Neural cell (in vitro differentiated cells): ENCODE measurements around the gene EXD3. TPM values are rescaled to one million over a fixed set of nuclear protein-coding genes. Genes with fewer than 3 reads are reported as not detected.

Experiments used
- H2AFZ ChIP-seq: fragments of 200-600, 300-800 bp; sonication (generic), shearing (Covaris generic); 2 replicates; pipeline ENCODE4 v1.6.0; 2014; ENCODE audit warnings: low read depth, mild to moderate bottlenecking, antibody characterized with exemption, low read length, moderate library complexity
- H3F3A ChIP-seq: fragments of 200-600 bp; shearing (Covaris generic); 2 replicates; pipeline ENCODE4 v1.6.1; 2016; ENCODE audit warnings: mild to moderate bottlenecking, moderate library complexity, mixed read lengths, antibody characterized with exemption, low read length; ENCODE audit not compliant: insufficient read depth, poor library complexity, severe bottlenecking
- H3K27ac ChIP-seq: fragments of 200-600, 300-800 bp; sonication (generic), shearing (Covaris generic); 2 replicates; pipeline ENCODE4 v1.5.1; 2014; ENCODE audit warnings: mild to moderate bottlenecking, low read length, moderate library complexity
- H3K27me3 ChIP-seq: fragments of 300-800, 200-600 bp; sonication (generic), shearing (Covaris generic); 2 replicates; pipeline ENCODE4 v1.6.0; 2014; ENCODE audit warnings: mild to moderate bottlenecking, low read depth, low read length, moderate library complexity; ENCODE audit not compliant: insufficient read depth
- H3K36me3 ChIP-seq: fragments of 300-800, 200-600 bp; sonication (generic), shearing (Covaris generic); 2 replicates; pipeline ENCODE4 v1.5.1; 2014; ENCODE audit warnings: mild to moderate bottlenecking, antibody characterized with exemption, low read length, moderate library complexity; ENCODE audit not compliant: insufficient read depth
- H3K4me2 ChIP-seq: fragments of 300-800, 200-600 bp; sonication (generic), shearing (Covaris generic); 2 replicates; pipeline ENCODE4 v1.6.0; 2014; ENCODE audit warnings: mild to moderate bottlenecking, low read length
- H3K4me3 ChIP-seq: fragments of 300-800, 200-600 bp; sonication (generic), shearing (Covaris generic); 2 replicates; pipeline ENCODE4 v1.5.1; 2014; ENCODE audit warnings: mild to moderate bottlenecking, low read length, moderate library complexity
- H3K79me2 ChIP-seq: fragments of 200-600 bp; shearing (Covaris generic); replicated peaks from 2 replicates; pipeline ENCODE4 v1.6.0; 2014; ENCODE audit warnings: mild to moderate bottlenecking, low read length, moderate library complexity; ENCODE audit not compliant: insufficient read depth
- H3K9ac ChIP-seq: fragments of 300-800, 200-600 bp; sonication (generic), shearing (Covaris generic); 2 replicates; pipeline ENCODE4 v1.6.1; 2016; ENCODE audit warnings: mild to moderate bottlenecking, low read length, mixed read lengths
- H3K9me2 ChIP-seq: fragments of 200-600 bp; shearing (Covaris generic); 2 replicates; pipeline ENCODE4 v1.6.1; 2016; ENCODE audit warnings: mild to moderate bottlenecking, low read length, mixed read lengths; ENCODE audit not compliant: insufficient read depth
- H3K9me3 ChIP-seq: fragments of 200-600, 300-800 bp; sonication (generic), shearing (Covaris generic); 2 replicates; pipeline ENCODE4 v1.6.1; 2016; ENCODE audit warnings: mild to moderate bottlenecking, mixed run types, low read length, moderate library complexity, mixed read lengths
- H4K20me1 ChIP-seq: fragments of 200-600 bp; shearing (Covaris generic); 2 replicates; pipeline ENCODE4 v1.6.1; 2016; ENCODE audit warnings: mild to moderate bottlenecking, mixed run types; ENCODE audit not compliant: insufficient read depth
- EP300 ChIP-seq: fragments of 450-650 bp; conservative IDR thresholded peaks from 2 replicates; pipeline ENCODE4 v1.6.1; 2014; ENCODE audit warnings: antibody characterized with exemption, mild to moderate bottlenecking, moderate library complexity; ENCODE audit not compliant: poor library complexity, severe bottlenecking
- EZH2 ChIP-seq: fragments of 200-600, 300-800 bp; shearing (Covaris generic), sonication (generic); IDR thresholded peaks from 2 replicates; pipeline ENCODE4 v1.6.1; 2014; ENCODE audit warnings: antibody characterized with exemption, low read length, borderline replicate concordance, mild to moderate bottlenecking; ENCODE audit not compliant: insufficient read depth, poor library complexity, severe bottlenecking
- MXI1 ChIP-seq: fragments of 450-650 bp; conservative IDR thresholded peaks from 2 replicates; pipeline ENCODE4 v1.6.1; 2014; ENCODE audit warnings: antibody characterized with exemption, mild to moderate bottlenecking; ENCODE audit not compliant: poor library complexity, severe bottlenecking
- POLR2AphosphoS5 ChIP-seq: IDR thresholded peaks from 2 replicates; pipeline ENCODE4 v1.6.1; 2012
- RAD21 ChIP-seq: fragments of 450-650 bp; conservative IDR thresholded peaks from 2 replicates; pipeline ENCODE4 v1.6.1; 2014; ENCODE audit warnings: antibody characterized with exemption, mild to moderate bottlenecking, moderate library complexity
- SMC3 ChIP-seq: fragments of 450-650 bp; conservative IDR thresholded peaks from 2 replicates; pipeline ENCODE4 v1.6.1; 2014; ENCODE audit warnings: antibody characterized with exemption, mild to moderate bottlenecking, moderate library complexity; ENCODE audit not compliant: poor library complexity
- TAF1 ChIP-seq: IDR thresholded peaks from 2 replicates; pipeline ENCODE4 v1.6.1; 2012; ENCODE audit warnings: low read depth
- polyA plus RNA-seq: library from polyadenylated mRNA; depleted of rRNA; stranded (reverse); fragments of >200 nt; gene quantifications from 2 replicates; pipeline ENCODE4 v1.2.3, GENCODE V29; 2014
- TF ChIP-seq, protein P1 (sequence below): IDR thresholded peaks from 2 replicates; pipeline ENCODE4 v1.6.1; 2012; ENCODE audit warnings: borderline replicate concordance
- TF ChIP-seq, protein P2 (sequence below): fragments of 450-650 bp; IDR thresholded peaks from 2 replicates; pipeline ENCODE4 v1.5.1; 2014; ENCODE audit warnings: antibody characterized with exemption, mild to moderate bottlenecking, moderate library complexity; ENCODE audit not compliant: poor library complexity, severe bottlenecking

The EXD3 gene
- polyA plus RNA-seq, 1 donor from 2014 or later, result 32.9 TPM

DNA sequence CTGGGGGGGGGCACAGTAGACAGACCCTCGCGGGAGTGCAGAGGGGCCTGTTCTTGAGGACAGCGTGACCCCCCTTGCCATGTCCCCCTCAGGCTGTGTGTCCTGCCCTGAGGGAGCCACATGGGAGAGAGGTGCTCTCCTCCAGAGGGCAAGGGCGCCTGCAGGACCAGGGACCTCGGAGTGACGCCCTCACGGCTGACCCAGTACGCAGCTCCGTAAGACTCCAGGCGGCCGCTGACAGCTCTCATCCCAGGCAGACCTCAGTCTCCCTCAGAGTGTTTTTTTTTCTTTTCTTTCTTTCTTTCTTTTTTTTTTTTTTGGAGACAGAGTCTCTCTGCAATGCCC, 27.3 kb downstream of the EXD3 start:
- TF ChIP-seq POLR2AphosphoS5 (no peak), EZH2 (no peak), MXI1 (no peak), EP300 (no peak), RAD21 (no peak), SMC3 (no peak), TAF1 (no peak)
- TF ChIP-seq, protein P1, sequence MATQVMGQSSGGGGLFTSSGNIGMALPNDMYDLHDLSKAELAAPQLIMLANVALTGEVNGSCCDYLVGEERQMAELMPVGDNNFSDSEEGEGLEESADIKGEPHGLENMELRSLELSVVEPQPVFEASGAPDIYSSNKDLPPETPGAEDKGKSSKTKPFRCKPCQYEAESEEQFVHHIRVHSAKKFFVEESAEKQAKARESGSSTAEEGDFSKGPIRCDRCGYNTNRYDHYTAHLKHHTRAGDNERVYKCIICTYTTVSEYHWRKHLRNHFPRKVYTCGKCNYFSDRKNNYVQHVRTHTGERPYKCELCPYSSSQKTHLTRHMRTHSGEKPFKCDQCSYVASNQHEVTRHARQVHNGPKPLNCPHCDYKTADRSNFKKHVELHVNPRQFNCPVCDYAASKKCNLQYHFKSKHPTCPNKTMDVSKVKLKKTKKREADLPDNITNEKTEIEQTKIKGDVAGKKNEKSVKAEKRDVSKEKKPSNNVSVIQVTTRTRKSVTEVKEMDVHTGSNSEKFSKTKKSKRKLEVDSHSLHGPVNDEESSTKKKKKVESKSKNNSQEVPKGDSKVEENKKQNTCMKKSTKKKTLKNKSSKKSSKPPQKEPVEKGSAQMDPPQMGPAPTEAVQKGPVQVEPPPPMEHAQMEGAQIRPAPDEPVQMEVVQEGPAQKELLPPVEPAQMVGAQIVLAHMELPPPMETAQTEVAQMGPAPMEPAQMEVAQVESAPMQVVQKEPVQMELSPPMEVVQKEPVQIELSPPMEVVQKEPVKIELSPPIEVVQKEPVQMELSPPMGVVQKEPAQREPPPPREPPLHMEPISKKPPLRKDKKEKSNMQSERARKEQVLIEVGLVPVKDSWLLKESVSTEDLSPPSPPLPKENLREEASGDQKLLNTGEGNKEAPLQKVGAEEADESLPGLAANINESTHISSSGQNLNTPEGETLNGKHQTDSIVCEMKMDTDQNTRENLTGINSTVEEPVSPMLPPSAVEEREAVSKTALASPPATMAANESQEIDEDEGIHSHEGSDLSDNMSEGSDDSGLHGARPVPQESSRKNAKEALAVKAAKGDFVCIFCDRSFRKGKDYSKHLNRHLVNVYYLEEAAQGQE, result no peak
- TF ChIP-seq, protein P2, sequence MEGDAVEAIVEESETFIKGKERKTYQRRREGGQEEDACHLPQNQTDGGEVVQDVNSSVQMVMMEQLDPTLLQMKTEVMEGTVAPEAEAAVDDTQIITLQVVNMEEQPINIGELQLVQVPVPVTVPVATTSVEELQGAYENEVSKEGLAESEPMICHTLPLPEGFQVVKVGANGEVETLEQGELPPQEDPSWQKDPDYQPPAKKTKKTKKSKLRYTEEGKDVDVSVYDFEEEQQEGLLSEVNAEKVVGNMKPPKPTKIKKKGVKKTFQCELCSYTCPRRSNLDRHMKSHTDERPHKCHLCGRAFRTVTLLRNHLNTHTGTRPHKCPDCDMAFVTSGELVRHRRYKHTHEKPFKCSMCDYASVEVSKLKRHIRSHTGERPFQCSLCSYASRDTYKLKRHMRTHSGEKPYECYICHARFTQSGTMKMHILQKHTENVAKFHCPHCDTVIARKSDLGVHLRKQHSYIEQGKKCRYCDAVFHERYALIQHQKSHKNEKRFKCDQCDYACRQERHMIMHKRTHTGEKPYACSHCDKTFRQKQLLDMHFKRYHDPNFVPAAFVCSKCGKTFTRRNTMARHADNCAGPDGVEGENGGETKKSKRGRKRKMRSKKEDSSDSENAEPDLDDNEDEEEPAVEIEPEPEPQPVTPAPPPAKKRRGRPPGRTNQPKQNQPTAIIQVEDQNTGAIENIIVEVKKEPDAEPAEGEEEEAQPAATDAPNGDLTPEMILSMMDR, result no peak
- Histone ChIP-seq H3K36me3 (no peaks in the 10 kb centered on the region), H3K9ac (no peak overlapping the region)

DNA sequence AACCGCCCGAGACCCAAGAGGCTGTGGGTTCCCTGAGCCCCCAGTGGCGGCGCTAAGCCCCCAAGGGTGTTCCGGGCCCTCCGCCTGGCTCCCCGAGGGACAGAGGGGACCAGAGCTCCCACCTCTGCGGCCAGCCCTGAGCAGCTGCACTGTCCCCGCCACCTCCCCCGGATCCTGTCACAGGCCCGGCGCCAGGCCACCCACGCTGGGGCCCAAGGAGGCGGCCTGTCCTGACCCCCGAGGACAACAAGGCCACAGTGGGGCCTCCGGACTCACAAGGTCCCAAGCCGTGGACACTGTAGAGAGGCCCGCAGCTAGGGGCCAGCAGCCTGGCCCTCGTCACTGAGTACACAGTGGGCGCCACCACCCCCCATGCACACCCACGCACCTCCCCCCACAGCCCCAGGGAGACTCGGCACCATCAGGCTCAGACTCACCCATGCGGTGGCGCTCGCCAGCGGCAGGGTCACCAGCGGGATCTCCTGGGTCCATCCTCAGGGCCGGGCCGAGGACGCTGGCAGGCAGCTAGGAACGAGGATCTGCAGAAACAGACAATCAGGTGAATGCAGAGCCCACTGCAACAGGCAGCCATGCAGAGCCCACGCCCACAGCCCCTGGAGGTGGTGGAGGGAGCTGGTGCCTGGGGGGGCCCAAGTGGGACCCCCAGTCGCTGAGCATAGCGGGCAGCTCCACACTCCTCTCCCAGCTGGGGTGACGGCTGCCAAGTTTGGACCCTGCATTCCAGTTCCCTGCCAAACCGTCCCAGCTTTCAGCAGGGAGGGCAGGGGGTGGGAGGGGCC, 27.9 kb downstream of the EXD3 start:
- Histone ChIP-seq H4K20me1 (no peaks in the 10 kb centered on the region), H3K36me3 (no peaks in the 10 kb centered on the region)
- TF ChIP-seq EP300, result no peak
- no peak for TF ChIP-seq SMC3
- TF ChIP-seq, protein P1, result no peak
- no peak for TF ChIP-seq MXI1
- TF ChIP-seq EZH2, result no peak

More for the DNA sequence above, 27.3 kb downstream of the EXD3 start:
- H3K9me3 ChIP-seq, result no peaks in the 10 kb centered on the region
- H3F3A ChIP-seq, result no peaks in the 10 kb centered on the region
- H3K27ac ChIP-seq, result no peak overlapping the region
- no peak overlapping the region for H3K4me3 ChIP-seq
- no peak overlapping the region for H3K4me2 ChIP-seq
- no peaks in the 10 kb centered on the region for H3K79me2 ChIP-seq
- H2AFZ ChIP-seq, result no peak overlapping the region
- no peaks in the 10 kb centered on the region for H4K20me1 ChIP-seq
- no peaks in the 10 kb centered on the region for H3K27me3 ChIP-seq
- H3K9me2 ChIP-seq, result no peaks in the 10 kb centered on the region

More for the DNA sequence above, 27.9 kb downstream of the EXD3 start:
- H3K79me2 ChIP-seq, result no peaks in the 10 kb centered on the region
- H3K9ac ChIP-seq, result no peak overlapping the region
- no peak overlapping the region for H2AFZ ChIP-seq
- no peak overlapping the region for H3K4me2 ChIP-seq
- no peaks in the 10 kb centered on the region for H3K27me3 ChIP-seq
- no peaks in the 10 kb centered on the region for H3K9me2 ChIP-seq
- H3F3A ChIP-seq, result no peaks in the 10 kb centered on the region
- H3K4me3 ChIP-seq, result no peak overlapping the region
- no peak overlapping the region for H3K27ac ChIP-seq
- no peaks in the 10 kb centered on the region for H3K9me3 ChIP-seq
